Measurements from ENCODE around the gene XRN2.
A peak's percentile ranks its signal among the peaks of the same experiment; 100 is the strongest.

Gene XRN2, protein sequence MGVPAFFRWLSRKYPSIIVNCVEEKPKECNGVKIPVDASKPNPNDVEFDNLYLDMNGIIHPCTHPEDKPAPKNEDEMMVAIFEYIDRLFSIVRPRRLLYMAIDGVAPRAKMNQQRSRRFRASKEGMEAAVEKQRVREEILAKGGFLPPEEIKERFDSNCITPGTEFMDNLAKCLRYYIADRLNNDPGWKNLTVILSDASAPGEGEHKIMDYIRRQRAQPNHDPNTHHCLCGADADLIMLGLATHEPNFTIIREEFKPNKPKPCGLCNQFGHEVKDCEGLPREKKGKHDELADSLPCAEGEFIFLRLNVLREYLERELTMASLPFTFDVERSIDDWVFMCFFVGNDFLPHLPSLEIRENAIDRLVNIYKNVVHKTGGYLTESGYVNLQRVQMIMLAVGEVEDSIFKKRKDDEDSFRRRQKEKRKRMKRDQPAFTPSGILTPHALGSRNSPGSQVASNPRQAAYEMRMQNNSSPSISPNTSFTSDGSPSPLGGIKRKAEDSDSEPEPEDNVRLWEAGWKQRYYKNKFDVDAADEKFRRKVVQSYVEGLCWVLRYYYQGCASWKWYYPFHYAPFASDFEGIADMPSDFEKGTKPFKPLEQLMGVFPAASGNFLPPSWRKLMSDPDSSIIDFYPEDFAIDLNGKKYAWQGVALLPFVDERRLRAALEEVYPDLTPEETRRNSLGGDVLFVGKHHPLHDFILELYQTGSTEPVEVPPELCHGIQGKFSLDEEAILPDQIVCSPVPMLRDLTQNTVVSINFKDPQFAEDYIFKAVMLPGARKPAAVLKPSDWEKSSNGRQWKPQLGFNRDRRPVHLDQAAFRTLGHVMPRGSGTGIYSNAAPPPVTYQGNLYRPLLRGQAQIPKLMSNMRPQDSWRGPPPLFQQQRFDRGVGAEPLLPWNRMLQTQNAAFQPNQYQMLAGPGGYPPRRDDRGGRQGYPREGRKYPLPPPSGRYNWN

GRCh38 chr20:21303061-21303871 is at the start of gene XRN2:
TSS of gene XRN2 (plus strand) at chr20:21303331. CDS start at chr20:21303399, 68 bp downstream.
- peak; percentile 95 for DNase-seq (ENCODE audit: low spot score)

- DNase-seq (ENCODE audit: low spot score): no peak
These were observed 45.9 kb upstream of the XRN2 start for GRCh38 chr20:21257192-21257591.

DNA sequence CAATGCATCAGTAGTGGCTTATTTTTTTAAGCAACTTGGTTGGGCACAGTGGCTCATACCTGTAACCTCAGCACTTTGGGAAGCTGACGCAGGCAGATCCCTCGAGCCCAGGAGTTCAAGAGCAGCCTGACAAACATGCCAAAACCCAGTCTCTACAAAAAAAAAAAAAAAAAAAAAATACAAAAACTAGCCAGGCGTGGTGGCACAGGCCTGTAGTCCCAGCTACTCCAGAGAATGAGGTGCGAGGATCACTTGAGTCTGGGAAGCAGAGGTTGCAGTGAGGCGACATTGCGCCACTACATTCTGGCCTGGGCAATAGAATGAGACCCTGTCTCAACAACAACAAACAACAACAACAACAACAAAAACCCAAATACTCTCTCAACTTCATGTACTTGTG is 44.7 kb upstream of the XRN2 start:
- no peak for DNase-seq (ENCODE audit: low spot score)

- peak; percentile 84 for DNase-seq (ENCODE audit: low spot score)
These were observed 43.8 kb upstream of the XRN2 start for GRCh38 chr20:21259346-21259745.

- DNase-seq (ENCODE audit: low spot score): no peak
These were observed 40.3 kb upstream of the XRN2 start for GRCh38 chr20:21262812-21263211.

GRCh38 chr20:21265261-21266190 is 37.6 kb upstream of the XRN2 start:
- DNase-seq (ENCODE audit: low spot score): no peak

- no peak for DNase-seq (ENCODE audit: low spot score)
These were observed 37.0 kb upstream of the XRN2 start for GRCh38 chr20:21266191-21266536.

GRCh38 chr20:21269772-21270171 is 33.4 kb upstream of the XRN2 start:
- DNase-seq (ENCODE audit: low spot score): no peak

DNA sequence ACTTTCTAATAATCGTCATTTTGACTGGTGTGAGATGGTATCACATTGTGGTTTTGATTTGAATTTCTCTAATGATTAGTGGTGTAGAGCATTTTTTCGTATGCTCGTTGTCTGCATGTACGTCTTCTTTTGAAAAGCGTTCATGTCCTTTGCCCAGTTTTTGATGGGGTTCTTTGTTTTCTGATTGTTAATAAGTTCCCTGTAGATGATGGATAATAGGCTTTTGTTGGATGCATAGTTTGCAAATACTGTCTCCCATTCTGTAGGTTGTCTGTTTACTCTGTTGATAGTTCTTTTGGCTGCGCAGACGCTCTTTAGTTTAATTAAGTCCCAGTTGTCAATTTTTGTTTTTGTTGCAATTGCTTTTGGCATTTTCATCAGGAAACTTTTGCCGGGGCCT is 32.3 kb upstream of the XRN2 start:
- peak; percentile 29 for DNase-seq (ENCODE audit: low spot score)

DNA sequence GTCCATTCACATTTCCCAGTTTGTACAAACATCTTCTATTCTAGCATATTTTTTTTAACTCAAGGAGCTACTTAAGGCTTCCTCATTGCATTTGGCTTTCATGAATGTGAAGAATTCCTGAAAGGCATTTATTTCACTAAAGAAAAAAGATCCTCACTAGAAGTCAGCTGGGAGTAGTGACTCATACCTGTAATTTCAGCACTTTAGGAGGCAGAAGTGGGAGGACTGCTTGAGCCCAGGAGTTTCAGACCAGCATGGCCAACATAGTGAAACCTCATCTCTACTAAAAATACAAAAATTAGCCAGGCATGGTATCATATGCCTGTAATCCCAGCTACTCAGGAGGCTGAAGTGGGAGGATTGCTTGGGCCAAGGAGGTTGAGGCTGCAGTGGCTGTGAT is 30.9 kb upstream of the XRN2 start:
- no peak for DNase-seq (ENCODE audit: low spot score)

- DNase-seq (ENCODE audit: low spot score): no peak
These were observed 30.5 kb upstream of the XRN2 start for GRCh38 chr20:21272679-21273078.

GRCh38 chr20:21273755-21274386 is 29.3 kb upstream of the XRN2 start:
- DNase-seq (ENCODE audit: low spot score): no peak

DNA sequence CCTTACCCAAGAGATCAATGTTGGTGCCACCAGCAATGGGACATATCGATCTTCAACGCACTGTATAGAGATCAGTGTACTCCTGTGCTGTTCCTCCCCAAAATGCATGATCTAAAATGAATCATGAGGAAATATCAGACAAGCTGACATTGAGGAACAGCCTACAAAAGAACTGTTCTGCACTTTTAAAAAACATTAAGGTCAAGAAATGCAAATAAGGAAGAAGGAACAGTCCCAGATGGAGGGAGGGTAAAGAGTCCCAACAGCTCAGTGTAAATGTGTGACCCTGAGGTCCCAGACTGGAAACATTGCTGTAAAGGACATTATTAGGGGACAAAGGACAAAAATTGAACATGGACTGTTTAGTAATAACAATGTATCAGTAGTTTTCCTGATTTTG is 24.3 kb upstream of the XRN2 start:
- no peak for DNase-seq (ENCODE audit: low spot score)

GRCh38 chr20:21279706-21280521 is 23.2 kb upstream of the XRN2 start:
- no peak for DNase-seq (ENCODE audit: low spot score)

DNA sequence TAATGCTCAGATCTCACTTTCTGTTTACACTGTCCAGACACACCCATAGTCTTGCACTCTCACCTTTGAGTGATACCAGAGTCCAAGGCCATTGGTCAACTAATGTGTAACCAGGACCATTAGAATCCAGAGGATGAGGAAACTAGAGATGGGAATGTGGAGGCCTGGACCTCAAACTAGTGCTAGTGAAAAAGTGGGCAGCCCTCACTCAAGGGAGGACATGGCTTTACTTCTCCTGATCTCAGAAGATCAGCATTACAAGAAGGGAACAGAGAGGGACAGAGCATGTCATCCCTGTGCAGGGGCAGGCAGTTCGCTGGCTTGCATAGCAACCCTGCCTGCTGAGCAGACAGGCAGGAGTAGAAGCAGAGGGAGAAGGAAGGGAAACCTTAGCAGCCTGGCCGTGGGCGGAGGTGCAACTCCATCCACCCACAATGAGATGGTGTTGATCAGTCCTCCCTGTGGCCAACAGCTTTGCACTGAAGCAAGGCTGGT is 22.6 kb upstream of the XRN2 start:
- DNase-seq (ENCODE audit: low spot score): no peak

- no peak for DNase-seq (ENCODE audit: low spot score)
These were observed 16.4 kb upstream of the XRN2 start for GRCh38 chr20:21286775-21287174.

DNA sequence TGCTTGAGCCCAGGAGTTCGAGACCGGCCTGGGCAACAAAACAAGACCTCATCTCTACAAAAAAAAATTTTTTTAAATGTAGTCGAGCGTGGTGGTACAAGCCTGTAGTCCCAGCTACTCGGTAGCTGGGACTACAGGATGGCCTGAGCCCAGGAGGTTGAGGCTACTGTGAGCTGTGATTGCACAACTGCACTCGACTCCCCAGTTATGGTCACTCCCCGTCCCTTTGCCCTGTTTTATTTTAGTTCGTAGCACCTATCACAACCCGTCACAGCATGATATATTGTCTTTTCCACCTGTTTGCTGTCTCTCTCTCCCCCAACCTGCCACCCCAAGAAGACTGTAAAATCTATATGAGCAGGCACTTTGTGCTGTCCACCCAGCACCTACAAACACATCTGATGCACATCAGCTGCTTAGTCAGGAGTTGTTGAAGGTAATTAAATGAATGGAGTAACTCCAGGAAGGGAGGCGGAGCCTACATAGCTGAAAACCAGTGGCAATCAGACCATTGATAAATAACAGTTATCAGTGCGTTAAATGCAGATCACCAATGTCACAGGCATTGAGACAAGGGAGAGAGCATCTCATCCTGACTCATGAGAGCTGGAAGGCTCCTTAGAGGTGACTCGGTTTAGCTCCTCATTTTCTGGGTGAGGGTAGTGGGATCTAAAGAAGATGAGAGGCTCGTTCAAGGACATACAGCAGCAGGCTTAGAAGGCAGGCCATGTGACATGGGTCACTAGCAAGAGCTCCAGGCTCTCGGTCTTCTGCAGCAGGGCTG is 14.4 kb upstream of the XRN2 start:
- DNase-seq (ENCODE audit: low spot score): no peak

GRCh38 chr20:21289651-21290050 is 13.5 kb upstream of the XRN2 start:
- no peak for DNase-seq (ENCODE audit: low spot score)

GRCh38 chr20:21291026-21291425 is 12.1 kb upstream of the XRN2 start:
- no peak for DNase-seq (ENCODE audit: low spot score)
